Anterior cingulate cortex (tissue), 58 donors: ENCODE results near the gene SAAL1.
"Not testable (repeated sequence)": the region's sequence is repeated elsewhere in the genome, so short reads cannot be mapped to it uniquely, and the experiment has no call there.

Experiments used
- DNase-seq, 58 donors: peaks; one replicate each; lab custom pipeline; 2025; lab: John Stamatoyannopoulos, UW

Gene SAAL1, protein sequence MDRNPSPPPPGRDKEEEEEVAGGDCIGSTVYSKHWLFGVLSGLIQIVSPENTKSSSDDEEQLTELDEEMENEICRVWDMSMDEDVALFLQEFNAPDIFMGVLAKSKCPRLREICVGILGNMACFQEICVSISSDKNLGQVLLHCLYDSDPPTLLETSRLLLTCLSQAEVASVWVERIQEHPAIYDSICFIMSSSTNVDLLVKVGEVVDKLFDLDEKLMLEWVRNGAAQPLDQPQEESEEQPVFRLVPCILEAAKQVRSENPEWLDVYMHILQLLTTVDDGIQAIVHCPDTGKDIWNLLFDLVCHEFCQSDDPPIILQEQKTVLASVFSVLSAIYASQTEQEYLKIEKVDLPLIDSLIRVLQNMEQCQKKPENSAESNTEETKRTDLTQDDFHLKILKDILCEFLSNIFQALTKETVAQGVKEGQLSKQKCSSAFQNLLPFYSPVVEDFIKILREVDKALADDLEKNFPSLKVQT

DNA sequence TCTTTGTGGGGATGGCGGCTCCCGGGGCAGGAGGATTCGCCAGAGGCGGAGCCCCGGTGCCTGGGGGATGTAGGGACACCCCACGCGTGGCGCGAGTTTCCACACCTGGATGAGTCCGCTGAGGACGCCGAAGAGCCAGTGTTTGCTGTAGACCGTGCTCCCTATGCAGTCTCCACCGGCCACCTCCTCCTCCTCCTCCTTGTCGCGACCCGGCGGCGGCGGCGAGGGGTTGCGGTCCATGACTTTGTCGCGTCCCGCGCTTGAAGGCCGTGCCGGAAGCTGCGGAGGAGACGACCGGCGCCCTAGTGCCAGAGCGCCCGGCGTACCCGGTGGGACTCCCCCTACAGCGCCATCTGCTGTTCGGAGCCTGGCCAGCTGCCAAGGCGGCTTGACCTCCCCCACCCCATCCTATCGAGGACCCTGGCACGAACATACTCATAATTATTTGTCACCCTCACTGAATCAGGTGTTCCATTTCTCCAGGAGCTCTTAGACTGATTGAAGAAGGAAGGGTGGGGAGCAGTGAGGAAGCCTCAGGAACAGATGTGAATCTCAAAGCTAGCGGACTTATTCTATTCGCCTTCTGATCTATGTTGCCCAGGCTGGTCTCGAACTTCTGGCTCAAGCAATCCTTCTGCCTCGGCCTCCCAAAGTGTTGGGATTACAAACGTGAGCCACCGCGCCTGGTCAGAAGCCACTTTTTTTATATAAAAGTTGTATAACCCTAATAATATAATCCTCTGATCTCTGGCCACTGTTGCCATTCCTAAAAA lies at the start of gene SAAL1:
Gene SAAL1 (minus strand): TSS at position 281 of the 773 bp plus-strand sequence. CDS start 41 bp downstream, at position 240.
- DNase-seq = peak in 57 of 58 donors; percentile 18 to 88 (median 76)

DNA sequence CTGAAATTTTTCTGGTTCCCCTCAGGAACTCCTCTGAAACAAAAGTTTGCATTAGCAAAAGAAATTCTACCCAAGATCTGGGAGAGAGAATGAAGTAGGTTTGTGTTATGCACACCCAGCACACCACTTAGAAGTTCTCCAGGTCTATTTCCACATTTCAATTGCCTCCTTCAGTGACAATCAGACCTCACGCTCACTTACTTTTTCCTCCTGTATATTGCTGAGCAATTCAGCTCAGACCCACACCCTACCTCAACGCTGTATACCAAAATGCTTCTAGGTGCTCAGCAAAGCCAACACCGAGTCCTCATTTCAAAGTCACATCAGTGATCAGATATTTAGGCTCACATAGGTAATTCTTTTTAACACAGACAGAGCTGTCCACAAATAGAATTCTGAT lies 45.7 kb upstream of the SAAL1 start:
- DNase-seq = no peak

DNA sequence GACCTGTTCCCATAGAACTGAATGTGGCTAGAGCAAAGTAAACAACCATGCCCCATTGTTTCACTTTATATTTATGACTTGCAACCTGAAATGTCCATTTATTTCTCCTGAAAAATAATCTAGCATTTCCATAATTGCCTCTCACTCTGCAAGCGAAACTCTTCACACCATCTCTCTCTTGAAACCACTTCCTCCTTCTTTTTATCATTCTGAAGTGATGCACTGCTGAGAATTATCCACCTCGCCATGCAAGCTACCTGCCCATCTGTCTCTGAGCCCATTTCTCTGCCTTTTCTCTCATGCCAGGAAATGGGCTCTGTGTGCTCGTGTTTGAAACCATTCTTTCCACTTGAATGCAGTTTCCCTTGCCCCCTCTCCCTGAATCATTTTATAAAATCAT lies 40.0 kb upstream of the SAAL1 start:
- no peak for DNase-seq

DNA sequence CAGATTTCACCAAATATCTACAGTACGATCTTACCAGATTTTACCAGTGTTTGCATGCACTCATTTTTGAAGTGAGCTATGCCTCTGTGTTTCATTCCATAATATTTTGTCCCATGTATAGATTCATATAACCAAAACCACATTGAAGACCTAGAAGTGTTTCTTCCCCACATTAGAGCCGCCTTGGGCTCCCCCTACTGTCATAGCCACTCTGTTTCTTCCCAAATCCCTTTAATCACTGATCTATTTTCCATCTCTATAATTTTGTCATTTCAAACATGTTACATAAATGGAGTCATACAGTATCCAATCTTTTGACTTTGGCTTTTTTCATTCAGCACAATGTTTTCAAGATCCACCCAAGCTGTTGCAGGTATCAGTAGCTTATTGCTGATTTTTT lies 39.1 kb upstream of the SAAL1 start:
- DNase-seq = no peak

DNA sequence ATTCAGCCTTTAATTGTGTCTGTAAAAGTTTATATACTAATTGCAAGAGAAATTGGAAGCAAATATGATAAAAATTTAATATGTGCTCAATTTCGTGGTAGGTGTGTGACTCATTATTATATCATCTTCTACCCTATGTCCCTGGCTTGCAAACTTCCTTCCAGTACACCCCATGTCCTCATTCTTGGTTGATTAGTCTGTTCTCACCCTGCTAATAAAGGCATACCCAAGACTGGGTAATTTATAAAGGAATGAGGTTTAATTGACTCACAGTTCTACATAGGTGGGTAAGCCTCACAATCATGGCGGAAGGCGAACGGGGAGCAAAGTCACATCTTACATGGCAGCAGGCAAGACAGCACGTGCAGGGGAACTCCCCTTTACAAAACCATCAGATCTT lies 38.4 kb upstream of the SAAL1 start:
- no peak for DNase-seq

DNA sequence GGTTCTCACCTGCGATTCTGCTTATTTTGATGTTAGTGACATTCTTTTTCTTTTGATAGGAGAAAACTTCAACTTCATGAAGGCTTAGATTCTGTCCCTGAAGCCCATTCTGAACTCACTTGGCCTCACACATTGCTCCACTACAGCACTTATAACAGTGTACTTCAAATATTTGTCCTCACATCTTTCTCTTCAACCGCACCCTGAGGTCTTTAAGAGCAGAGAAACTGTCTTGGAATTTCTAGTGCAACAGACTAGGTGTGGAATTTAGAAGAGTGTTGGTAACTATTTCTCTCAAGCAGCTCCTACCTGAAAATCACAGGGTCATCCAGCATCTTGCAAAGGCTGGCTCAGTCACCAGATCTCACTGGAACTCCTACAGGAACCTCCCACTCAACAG lies 34.3 kb upstream of the SAAL1 start:
- no peak for DNase-seq

DNA sequence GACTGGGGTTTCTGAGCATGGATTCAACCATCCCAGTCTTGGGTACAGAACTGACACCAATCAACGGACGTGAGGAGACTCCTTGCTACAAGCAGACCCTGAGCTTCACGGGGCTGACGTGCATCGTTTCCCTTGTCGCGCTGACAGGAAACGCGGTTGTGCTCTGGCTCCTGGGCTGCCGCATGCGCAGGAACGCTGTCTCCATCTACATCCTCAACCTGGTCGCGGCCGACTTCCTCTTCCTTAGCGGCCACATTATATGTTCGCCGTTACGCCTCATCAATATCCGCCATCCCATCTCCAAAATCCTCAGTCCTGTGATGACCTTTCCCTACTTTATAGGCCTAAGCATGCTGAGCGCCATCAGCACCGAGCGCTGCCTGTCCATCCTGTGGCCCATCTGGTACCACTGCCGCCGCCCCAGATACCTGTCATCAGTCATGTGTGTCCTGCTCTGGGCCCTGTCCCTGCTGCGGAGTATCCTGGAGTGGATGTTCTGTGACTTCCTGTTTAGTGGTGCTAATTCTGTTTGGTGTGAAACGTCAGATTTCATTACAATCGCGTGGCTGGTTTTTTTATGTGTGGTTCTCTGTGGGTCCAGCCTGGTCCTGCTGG lies 31.4 kb upstream of the SAAL1 start:
- DNase-seq = no peak

DNA sequence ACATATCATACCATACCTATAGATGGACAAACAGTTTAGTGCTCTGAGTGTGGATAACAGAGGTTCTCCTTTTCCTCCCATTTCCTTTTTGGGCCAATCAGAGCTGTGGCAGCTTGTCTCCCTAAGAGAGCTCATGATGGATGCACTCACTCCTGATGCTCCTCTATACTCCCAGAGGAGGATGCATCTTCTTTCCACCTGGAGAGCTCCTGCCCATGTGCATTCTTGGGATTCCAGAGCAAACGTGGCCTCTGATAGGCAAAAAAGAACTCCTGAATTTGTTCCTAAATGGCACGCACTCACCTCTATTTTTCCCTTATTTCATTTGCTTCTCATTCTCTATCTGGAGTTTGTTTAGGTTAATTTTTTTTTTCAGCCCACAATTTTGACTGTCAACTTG lies 29.4 kb upstream of the SAAL1 start:
- DNase-seq = no peak

DNA sequence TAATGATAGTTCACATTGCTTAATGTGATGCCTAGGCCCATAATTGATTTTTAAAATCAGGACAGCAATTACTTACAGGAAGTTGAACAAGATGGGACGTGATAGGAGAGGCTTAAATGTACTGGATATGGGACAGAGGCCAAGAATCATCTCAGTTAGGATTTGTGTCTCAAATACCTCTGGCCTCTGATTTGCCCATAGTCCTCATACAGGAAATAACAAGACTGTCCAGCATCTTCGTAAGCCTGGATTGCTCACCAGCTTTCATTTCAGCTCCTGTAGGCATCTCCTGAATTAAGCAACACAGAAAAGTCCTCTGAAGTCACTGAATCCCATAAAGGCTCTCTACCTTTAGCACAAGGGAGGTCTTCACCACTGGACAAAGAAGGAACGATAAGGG lies 26.5 kb upstream of the SAAL1 start, which contains the start of gene MRGPRX3:
Gene MRGPRX3 (plus strand): TSS at position 231 of the 400 bp plus-strand sequence. CDS start 4,632 bp downstream, outside the sequence.
- no peak for DNase-seq

DNA sequence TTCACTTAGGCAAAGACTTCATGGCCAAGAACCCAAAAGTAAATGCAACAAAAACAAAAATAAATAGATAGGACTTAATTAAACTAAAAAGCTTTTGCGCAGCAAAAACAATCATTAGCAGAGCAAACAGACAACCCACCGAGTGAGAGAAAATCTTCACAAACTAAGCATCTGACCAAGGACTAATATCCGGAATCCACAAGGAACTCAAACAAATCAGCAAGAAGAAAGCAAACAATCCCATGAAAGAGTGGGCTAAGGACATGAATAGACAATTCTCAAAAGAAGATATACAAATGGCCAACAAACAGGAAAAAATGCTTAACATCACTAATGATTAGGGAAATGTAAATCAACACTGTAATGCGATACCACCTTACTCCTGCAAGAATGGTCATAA lies 25.2 kb upstream of the SAAL1 start:
- not testable (repeated sequence) for DNase-seq

DNA sequence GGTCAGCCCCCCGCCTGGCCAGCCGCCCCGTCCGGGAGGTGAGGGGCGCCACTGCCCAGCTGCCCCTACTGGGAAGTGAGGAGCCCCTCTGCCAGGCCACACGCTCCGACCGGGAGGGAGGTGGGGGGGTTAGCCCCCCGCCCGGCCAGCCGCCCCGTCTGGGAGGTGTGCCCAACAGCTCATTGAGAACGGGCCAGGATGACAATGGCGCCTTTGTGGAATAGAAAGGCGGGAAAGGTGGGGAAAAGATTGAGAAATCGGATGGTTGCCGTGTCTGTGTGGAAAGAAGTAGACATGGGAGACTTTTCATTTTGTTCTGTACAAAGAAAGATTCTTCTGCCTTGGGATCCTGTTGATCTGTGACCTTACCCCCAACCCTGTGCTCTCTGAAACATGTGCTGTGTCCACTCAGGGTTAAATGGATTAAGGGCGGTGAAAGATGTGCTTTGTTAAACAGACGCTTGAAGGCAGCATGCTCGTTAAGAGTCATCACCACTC lies 15.5 kb upstream of the SAAL1 start:
- DNase-seq = not testable (repeated sequence)

DNA sequence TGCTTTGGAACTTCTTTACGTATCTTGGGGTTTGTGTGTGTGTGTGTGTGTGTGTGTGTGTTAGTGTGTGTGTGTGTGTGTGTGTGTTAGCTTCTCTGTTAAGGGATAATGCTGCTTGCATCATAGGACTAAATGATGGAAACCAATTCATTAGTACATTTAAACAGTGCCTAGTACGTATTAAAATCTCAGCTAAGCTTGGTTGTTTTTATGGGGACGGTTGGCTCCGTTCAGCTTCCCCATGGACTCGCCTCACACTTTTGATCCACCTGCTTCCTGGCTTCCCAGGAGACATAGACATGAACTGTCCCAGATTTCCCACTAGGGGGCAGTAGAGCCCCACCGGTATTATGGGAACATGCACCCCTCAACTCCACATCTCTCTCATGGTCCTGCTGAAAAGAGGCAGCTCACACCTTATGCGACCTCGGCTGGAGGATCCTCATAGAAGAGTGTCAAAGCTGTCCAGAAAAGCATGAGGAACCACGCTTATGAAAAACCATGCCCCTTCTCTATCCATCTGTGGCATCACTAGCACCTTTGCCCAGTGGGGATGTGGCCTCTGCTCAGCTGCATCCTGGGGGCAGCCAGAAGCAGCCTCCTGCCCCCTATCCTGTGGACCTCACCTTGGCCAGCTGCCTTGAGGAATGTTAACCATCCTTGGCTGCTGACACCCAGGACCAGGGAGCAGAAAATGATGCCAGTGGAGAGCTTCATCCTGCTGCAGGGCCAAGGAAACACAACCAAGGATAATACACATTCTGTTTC lies 9.7 kb upstream of the SAAL1 start:
- DNase-seq = peak in 53 of 58 donors; percentile 1 to 72 (median 24)

DNA sequence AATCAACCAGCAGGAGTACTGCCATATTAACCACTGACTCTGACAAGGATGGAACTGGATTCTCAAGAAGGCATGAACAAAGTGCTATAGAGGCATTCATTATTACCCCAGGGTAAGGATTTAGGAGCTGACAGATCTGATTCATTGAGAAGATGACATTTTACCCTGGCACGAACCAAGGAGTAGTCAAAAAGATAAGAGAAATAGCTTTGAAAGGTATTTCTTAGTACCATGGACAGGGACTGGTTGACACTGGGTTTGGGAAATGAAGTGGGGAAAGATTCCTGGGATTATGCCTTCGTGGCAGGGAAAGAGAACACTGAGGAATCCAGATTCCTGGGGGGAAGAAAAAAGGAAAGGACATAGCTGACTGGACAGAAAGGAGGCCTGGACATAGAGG lies 5.1 kb upstream of the SAAL1 start:
- DNase-seq = no peak

DNA sequence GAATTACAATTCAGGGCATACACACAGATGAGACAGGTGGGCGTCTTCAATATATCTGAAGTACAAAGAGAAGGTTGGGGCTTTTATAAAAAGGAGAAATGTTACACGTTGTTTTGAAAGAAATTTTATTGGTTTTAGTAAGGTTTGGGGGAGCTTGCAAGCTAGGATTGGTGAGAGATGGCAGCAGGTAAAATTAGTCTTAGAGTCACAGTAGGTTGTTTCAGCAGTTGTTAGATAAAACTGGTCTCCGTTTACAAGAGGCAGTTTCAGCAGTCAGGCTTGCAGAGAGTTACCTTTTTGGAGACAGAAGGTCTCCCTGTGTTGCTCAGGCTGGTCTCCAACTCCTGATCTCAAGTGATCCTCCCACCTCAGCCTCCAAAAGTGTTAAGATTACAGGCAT lies 2.4 kb upstream of the SAAL1 start:
- DNase-seq = no peak

DNA sequence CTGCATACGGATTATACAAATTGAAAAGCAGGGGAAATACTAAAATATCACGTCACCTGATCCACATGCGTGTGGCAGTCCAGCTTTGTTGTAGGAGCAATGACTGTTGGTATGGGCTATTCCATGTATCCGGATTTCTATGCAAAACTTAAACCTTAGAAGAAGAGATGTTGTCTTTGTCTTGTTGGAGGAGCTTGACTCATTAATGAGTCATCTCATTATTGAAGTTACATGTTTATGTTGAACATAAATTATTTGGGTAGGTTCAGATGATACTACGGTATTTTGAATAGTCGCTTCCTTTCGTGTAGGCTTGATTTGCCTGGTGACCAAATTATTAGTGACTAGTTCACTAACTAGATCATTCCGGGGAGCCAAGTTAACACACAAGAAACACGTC lies 806 bp upstream of the SAAL1 start:
- DNase-seq = no peak

DNA sequence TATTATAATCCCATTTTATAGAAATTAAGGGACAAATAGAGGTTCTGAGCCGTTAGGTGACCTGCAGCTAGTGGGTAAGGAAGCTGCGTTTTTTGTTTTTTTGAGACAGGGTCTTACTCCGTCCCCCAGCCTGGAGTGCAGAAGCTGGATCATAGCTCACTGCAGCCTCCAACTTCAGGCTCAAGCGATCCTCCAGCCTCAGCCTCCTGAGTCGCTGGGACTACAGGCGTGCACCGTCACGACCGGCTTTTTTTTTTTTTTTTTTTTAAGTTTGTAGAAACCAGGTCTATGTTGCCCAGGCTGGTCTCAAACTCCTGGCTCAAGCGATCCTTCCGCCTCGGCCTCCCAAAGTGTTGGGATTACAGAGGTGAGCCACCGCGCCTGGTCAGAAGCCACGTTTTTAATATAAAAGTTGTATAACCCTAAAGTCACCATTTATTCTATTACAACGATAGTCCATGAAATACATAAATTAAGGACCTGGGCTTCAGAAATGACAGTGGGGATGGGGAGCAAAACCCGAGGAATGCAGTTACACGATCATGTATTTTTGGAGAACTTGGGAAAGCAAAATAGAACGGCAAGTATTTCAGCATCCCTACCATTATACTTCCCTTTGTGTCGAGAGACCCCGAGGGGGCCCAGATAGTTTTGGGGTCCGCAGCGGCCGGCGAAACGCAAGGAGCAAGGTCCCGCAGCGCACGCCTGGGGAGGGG lies 638 bp downstream of the SAAL1 start:
- no peak for DNase-seq

DNA sequence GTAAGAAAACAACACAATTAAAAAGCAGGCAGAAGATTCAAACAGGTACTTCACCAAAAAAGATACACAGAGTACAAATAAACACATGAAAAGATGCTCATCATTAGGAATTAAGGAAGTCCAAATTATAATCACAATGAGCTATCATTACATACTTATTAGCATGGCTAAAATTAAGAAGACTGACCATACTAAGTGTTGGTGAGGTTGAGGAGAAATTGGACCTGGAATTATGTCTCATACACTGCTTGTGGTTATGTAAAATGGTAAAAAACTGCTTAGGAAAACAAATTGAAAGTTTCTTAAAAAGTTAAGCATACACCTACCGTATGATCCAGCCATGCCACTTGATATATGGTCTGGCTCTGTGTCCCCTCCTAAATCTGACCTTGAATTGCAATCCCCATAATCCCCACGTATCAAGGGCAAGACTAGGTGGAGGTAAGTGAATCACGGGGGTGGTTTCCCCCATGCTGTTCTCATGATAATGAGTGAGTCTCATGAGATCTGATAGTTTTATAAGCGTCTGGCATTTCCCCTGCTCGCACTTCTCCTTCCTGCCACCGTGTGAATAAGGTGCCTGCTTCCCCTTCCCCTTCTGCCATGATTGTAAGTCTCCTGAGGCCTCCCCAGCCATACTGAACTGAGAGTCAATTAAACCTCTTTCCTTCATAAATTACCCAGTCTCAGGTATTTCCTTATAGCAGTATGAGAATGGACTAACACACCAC lies 4.8 kb downstream of the SAAL1 start:
- DNase-seq = no peak

DNA sequence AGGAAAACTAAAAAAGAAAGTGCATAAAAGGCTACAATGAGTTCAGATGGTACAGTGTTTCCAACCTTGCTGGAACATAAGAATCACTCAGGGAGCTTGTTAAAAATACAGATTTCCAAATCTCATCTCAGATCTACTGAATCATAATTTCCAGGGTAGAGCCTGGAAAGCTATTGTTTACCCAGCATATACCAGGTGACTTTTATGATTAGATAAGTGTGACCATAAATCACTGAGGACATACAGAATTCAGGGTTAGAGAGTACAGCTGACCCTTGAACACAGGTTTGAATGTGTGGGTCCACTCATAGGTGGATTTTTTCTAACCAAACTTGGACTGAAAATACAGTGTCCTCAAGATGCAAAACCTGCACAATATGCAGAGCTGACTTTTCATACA lies 11.9 kb downstream of the SAAL1 start:
- DNase-seq = no peak

DNA sequence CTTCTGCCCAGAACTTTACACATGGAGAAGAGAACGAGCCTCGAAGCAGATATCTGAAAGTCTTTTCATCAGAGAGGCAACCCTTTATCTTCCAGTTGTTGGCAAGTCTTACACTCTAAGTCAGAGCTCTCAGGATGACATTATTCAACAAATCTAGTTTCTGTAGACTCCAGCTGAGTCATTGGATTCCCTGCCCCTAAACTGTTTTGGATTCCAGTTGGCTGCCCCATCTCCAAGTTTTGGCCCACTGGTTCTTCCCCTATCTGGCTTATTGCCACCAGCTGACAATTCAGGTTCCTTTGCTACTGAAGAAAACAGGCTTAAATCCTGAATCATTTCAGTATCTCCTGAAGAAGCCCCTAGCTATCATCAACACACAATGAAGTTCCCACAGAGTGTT lies 14.2 kb downstream of the SAAL1 start:
- peak in 2 of 58 donors; percentile 2 to 12 for DNase-seq
